Keratinocyte (primary cell): Measurements from ENCODE around the gene CHGA. TPM values are rescaled to one million over a fixed set of nuclear protein-coding genes. Genes with fewer than 3 reads are reported as not detected.

ENCODE experiments used
- DNase-seq: peaks from one replicate; pipeline ENCODE4 v3.0.0-alpha.2; 2011; ENCODE audit warnings: low read depth, missing footprints, low spot score
- FAIRE-seq: peaks from 2 replicates; lab custom pipeline; 2011; peaks lifted over from hg19 to GRCh38; lab: Jason Lieb, UNC
- H2AFZ ChIP-seq: 2 replicates; pipeline ENCODE4 v1.6.0; 2012; ENCODE audit warnings: low read length, control low read depth, inconsistent platforms; ENCODE audit not compliant: control insufficient read depth
- H3K27ac ChIP-seq: 2 replicates; pipeline ENCODE4 v1.5.1; 2011; ENCODE audit warnings: low read length; ENCODE audit not compliant: control insufficient read depth, insufficient read depth
- H3K27me3 ChIP-seq: 3 replicates; pipeline ENCODE4 v1.6.0; 2011; ENCODE audit warnings: low read length; ENCODE audit not compliant: control insufficient read depth, insufficient read depth; ENCODE audit errors: extremely low read depth
- H3K36me3 ChIP-seq, 2 experiments: 2 replicates in 1 of 2; 3 replicates in 1 of 2; pipeline ENCODE4 v1.5.1; 2011; ENCODE audit warnings: low read length in 2 of 2, mild to moderate bottlenecking in 1 of 2; ENCODE audit not compliant: control insufficient read depth in 2 of 2, insufficient read depth in 2 of 2; ENCODE audit errors: extremely low read depth in 1 of 2
- H3K4me1 ChIP-seq: 3 replicates; pipeline ENCODE4 v1.5.1; 2011; ENCODE audit warnings: low read length; ENCODE audit not compliant: control insufficient read depth, insufficient read depth; ENCODE audit errors: extremely low read depth
- H3K4me2 ChIP-seq: 3 replicates; pipeline ENCODE4 v1.6.0; 2011; ENCODE audit warnings: low read depth, low read length; ENCODE audit not compliant: control insufficient read depth, insufficient read depth; ENCODE audit errors: extremely low read depth
- H3K4me3 ChIP-seq, 3 experiments: fragments of 200-600 bp in 1 of 3; sonication (generic) in 1 of 3; 2 replicates in 2 of 3; 3 replicates in 1 of 3; pipeline ENCODE4 v1.5.1; 2011 to 2016; ENCODE audit warnings: low read length in 3 of 3, mild to moderate bottlenecking in 3 of 3, control low read depth in 2 of 3, inconsistent platforms in 1 of 3, low read depth in 1 of 3, mixed read lengths in 1 of 3, mixed run types in 1 of 3, moderate library complexity in 1 of 3; ENCODE audit not compliant: control insufficient read depth in 2 of 3, insufficient read depth in 2 of 3; ENCODE audit errors: extremely low read depth in 1 of 3
- H3K79me2 ChIP-seq: 2 replicates; pipeline ENCODE4 v1.6.0; 2012; ENCODE audit warnings: low read length; ENCODE audit not compliant: control insufficient read depth, insufficient read depth
- H3K9ac ChIP-seq: 3 replicates; pipeline ENCODE4 v1.6.0; 2011; ENCODE audit warnings: low read length; ENCODE audit not compliant: control insufficient read depth, insufficient read depth; ENCODE audit errors: extremely low read depth
- H3K9me1 ChIP-seq: 3 replicates; pipeline ENCODE4 v1.6.0; 2011; ENCODE audit warnings: low read length; ENCODE audit not compliant: control insufficient read depth, insufficient read depth; ENCODE audit errors: extremely low read depth
- H3K9me3 ChIP-seq: 2 replicates; pipeline ENCODE4 v1.5.1; 2012; ENCODE audit warnings: low read depth, low read length; ENCODE audit not compliant: control insufficient read depth
- H4K20me1 ChIP-seq: 3 replicates; pipeline ENCODE4 v1.6.0; 2011; ENCODE audit warnings: low read length; ENCODE audit not compliant: control insufficient read depth, insufficient read depth; ENCODE audit errors: extremely low read depth
- EZH2 ChIP-seq: IDR thresholded peaks from one replicate; pipeline ENCODE4 v1.6.1; 2012; ENCODE audit warnings: inconsistent platforms, mild to moderate bottlenecking, low read length, moderate library complexity
- dilution Hi-C: fragments of 300-500 bp; cut with MboI; formaldehyde crosslinking; loops from one replicate; pipeline ENCODE4 v1.7.0; 2020; ENCODE audit warnings: low sequenced_read_pairs; ENCODE audit not compliant: extremely low pct_ligation_motif_present
- polyA plus RNA-seq, 5 experiments: library from polyadenylated mRNA; depleted of rRNA in 3 of 5; stranded (reverse) in 3 of 5; stranded (forward) in 1 of 5; unstranded in 1 of 5; fragments of >200 nt; gene quantifications; 1 replicate in 1 of 5; 2 replicates in 3 of 5; 3 replicates in 1 of 5; pipeline versions ENCODE4 v1.2.1 to v1.2.3, GENCODE V29; 2011 to 2012; ENCODE audit warnings: missing spikeins in 2 of 5, low read depth in 1 of 5, low replicate concordance in 1 of 5
- TF ChIP-seq, protein P1 (sequence below), 3 experiments: IDR thresholded peaks in 1 of 3; conservative IDR thresholded peaks in 1 of 3; optimal IDR thresholded peaks in 1 of 3; 2 replicates in 2 of 3; 3 replicates in 1 of 3; pipeline versions ENCODE3 to v1.5.1; 2011; ENCODE audit warnings: low read length in 3 of 3, mild to moderate bottlenecking in 3 of 3, moderate library complexity in 2 of 3, control low read depth in 1 of 3, inconsistent platforms in 1 of 3; ENCODE audit not compliant: insufficient read depth in 2 of 3; ENCODE audit errors: extremely low read depth in 1 of 3

CHGA gene
- polyA plus RNA-seq, 1 donor (not counting 4 experiments of a cell fraction or from before 2014, with no cell fraction given) = 0.04 TPM

DNA sequence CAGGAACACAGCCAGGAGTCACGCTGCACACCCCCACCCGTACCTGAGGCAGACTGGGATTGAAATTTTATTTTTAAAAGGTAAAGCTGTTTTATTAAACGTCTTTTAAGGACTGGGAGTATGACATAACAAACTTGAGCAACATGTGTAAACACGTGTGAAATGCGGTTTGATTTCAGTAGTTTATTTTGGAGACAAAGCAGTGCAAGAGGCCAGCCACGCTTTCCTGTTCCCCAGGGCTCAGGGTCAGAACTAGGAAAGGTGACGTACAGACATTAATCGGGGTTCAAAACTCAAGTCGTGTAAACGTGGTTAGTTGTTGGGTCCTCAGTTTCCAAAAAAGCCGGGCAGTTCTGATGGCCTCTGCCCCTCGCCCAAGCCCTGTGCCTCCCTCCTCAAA is 16.7 kb downstream of the CHGA start:
- FAIRE-seq (no peak), DNase-seq (no peak)
- no peaks in the 10 kb centered on the region for H3K9me3 ChIP-seq
- no peaks in the 10 kb centered on the region for H3K9me1 ChIP-seq
- H4K20me1 ChIP-seq = no peaks in the 10 kb centered on the region
- H3K9ac ChIP-seq = peak overlapping the region; percentile 4
- H3K4me2 ChIP-seq = no peak overlapping the region
- TF ChIP-seq, protein P1, sequence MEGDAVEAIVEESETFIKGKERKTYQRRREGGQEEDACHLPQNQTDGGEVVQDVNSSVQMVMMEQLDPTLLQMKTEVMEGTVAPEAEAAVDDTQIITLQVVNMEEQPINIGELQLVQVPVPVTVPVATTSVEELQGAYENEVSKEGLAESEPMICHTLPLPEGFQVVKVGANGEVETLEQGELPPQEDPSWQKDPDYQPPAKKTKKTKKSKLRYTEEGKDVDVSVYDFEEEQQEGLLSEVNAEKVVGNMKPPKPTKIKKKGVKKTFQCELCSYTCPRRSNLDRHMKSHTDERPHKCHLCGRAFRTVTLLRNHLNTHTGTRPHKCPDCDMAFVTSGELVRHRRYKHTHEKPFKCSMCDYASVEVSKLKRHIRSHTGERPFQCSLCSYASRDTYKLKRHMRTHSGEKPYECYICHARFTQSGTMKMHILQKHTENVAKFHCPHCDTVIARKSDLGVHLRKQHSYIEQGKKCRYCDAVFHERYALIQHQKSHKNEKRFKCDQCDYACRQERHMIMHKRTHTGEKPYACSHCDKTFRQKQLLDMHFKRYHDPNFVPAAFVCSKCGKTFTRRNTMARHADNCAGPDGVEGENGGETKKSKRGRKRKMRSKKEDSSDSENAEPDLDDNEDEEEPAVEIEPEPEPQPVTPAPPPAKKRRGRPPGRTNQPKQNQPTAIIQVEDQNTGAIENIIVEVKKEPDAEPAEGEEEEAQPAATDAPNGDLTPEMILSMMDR (optimal IDR thresholded peaks at IDR 0.05 in 1 of 3, IDR thresholded peaks at IDR 0.05 in 1 of 3, conservative IDR thresholded peaks at IDR 0.05 in 1 of 3; ENCODE audit: extremely low read depth in 1 of 3, insufficient read depth in 2 of 3, low read length in 3 of 3) = no peak
- no peak for TF ChIP-seq EZH2
- dilution Hi-C loops = no loop called here
- no peaks in the 10 kb centered on the region for H3K27me3 ChIP-seq
- no peak overlapping the region for H2AFZ ChIP-seq
- no peak overlapping the region for H3K4me3 ChIP-seq
- peaks cover 12 to 14% of the 10 kb centered on the region in 2 experiments for H3K36me3 ChIP-seq
- H3K4me1 ChIP-seq = peaks cover 17% of the 10 kb centered on the region
- no peak overlapping the region for H3K27ac ChIP-seq
- H3K79me2 ChIP-seq = no peaks in the 10 kb centered on the region

DNA sequence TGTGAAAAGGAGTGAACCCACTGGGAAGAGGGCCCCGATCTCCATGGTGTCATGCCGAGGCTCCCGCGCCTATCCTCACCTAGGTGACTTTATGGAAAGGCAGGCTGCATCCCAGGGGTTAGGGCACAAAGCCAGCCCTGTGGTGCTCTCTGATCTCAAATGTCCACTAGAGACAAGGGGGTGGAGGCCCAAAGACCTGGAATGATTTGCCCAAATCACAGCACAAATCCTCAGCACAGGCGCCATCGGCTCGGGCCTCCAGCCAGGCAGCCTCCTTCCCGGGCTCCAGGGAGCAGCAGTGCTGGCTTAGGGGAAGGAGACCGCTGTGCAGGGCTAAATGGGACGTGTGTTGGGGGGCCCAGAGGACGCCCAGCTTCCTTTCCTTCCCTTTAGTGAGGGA is 17.6 kb downstream of the CHGA start:
- Histone ChIP-seq H3K4me2 (no peak overlapping the region), H3K9me3 (no peaks in the 10 kb centered on the region), H3K4me3 (no peak overlapping the region), H3K27me3 (no peaks in the 10 kb centered on the region), H3K27ac (no peak overlapping the region), H3K9me1 (no peaks in the 10 kb centered on the region), H3K79me2 (no peaks in the 10 kb centered on the region), H3K9ac (no peak overlapping the region), H2AFZ (no peak overlapping the region), H3K36me3 (peaks cover 18 to 20% of the 10 kb centered on the region in 2 experiments), H3K4me1 (peaks cover 17% of the 10 kb centered on the region), H4K20me1 (no peaks in the 10 kb centered on the region)
- dilution Hi-C loops = no loop called here
- DNase-seq (no peak), FAIRE-seq (no peak)
- no peak for TF ChIP-seq EZH2
- TF ChIP-seq, protein P1 (optimal IDR thresholded peaks at IDR 0.05 in 1 of 3, IDR thresholded peaks at IDR 0.05 in 1 of 3, conservative IDR thresholded peaks at IDR 0.05 in 1 of 3; ENCODE audit: extremely low read depth in 1 of 3, insufficient read depth in 2 of 3, low read length in 3 of 3) = no peak
